Activated CD4-positive, alpha-beta T cell treated with anti-CD3 and anti-CD28 coated beads, Interleukin-2, amount 50 U/mL, for 16 hours (primary cell): Measurements from ENCODE around the gene TSSC4.

Source experiments
- DNase-seq: peaks from one replicate; pipeline ENCODE4 v3.0.0-alpha.2; 2020

Gene TSSC4

DNA sequence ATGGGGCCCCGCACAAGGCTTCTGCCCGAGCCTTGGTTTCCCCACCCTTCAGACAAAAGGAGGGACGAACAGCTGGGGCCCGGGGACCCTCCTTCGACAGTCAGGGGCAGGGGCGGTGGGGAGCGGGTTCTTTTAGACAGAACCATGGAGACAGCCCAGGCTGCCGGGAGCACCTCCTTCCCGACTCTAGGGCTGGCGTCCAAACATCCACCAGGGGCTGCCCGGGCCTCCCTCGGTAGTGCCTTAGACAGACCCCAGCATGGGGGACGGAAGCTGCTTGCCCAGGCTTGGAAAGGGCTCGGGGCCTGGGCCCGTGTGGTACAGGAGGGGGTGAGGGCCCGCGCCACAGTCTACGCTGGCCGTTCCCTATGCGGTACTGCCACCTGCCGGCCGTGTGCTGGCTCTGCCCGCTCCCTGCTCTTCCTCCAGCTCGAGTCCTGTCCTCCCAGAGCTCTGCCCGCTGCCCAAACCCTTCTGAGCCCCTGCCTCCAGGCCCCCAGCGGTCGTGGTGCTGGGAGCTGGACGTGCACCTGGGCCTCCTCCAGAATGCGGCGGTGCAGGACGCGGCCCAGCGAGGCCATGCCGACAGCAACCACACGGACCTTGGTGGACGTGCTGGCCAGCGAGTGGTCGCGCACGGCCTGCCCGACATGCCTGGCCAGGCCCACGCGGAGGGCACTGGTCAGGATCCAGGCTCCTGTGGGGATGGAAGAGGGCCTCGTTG lies 20.1 kb downstream of the TSSC4 start:
- DNase-seq = peak; percentile 66

DNA sequence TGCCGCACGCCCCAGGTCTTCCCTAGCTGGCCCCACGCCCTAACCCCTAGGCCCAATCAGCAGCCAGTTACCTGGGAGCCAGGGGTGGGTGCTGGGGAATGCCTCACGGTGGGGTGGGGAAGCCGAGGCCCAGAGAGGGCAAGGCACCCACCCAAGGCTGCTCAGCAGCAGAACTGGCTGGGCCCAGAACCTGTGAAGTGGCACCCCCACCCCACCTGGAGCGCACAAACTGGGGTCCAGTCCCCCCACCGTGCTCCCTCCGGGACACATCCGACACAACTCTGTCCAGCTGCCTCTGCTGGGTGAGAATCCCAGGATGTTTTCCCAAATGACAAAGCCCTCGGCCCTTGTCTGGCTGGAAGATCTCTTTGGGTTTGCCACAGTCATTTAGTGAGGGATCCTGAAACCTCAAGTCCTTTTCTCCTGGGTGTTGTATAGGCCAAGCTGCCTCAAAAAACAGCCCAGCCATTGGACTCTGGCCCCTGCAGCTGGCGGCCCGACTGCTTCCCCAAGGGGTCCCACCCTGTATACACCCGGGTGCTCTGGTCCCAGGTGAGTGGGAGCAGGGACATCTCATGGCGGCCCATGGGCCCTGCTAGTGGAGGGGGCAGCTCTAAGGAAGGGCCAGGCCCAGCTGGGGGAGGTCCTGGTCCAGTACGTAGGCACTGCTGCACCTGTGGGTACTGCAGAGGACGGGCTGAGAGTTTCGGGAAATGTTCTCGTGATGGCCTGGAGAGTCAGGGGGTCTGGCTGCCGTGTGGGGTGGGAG lies 20.9 kb downstream of the TSSC4 start:
- no peak for DNase-seq

DNA sequence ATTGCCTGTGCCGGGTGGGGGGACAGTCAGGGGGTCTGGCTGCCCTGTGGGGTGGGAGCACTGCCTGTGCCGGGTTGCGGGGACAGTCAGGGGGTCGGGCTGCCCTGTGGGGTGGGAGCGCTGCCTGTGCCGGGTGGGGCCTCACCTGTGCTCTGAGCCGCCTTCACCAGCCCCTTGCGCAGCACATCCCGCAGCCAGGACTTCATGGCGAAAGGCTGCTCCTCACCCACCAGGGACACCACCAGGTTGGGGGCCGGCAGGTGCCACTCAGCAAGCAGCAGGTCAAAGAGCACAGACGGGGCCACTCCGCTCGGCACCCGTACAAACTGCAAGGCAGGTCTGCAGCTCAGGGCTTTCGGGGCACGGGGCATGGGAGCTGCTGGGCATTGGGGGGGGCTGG lies 21.4 kb downstream of the TSSC4 start:
- DNase-seq = no peak

DNA sequence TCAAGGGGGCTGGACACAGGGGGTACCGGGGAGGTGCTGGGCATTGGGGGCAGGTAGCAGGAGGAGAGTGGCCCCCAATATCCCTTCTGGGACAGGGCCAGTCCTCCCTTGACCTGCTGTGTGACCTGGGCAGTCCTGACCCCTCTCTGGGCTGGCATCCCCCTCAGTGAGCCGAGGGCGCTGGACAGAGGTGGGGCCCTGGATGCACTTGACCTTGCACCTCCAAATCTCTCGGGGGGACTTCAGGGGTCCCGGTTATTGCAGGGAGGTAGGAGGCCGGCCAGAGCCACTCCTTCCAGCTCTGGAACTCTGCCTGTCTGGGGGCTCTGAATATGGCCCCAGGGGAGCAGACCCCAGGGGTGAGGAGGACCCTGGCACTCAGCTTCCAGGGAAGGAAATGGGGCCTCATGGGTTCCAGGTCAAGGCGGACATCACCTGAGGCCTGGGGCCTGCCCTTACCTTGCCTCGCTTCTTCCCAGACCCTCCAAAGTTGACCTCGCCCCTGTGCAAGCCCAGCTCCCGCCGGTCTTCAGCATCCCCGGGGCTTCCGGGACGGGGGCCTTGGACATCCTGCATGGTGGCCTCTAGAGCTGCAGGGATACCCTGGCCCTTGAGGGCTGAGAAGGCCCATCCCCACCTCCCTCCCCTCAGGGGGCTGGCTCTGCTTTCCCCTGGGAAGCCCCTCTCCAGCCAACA lies 22.1 kb downstream of the TSSC4 start:
- no peak for DNase-seq

DNA sequence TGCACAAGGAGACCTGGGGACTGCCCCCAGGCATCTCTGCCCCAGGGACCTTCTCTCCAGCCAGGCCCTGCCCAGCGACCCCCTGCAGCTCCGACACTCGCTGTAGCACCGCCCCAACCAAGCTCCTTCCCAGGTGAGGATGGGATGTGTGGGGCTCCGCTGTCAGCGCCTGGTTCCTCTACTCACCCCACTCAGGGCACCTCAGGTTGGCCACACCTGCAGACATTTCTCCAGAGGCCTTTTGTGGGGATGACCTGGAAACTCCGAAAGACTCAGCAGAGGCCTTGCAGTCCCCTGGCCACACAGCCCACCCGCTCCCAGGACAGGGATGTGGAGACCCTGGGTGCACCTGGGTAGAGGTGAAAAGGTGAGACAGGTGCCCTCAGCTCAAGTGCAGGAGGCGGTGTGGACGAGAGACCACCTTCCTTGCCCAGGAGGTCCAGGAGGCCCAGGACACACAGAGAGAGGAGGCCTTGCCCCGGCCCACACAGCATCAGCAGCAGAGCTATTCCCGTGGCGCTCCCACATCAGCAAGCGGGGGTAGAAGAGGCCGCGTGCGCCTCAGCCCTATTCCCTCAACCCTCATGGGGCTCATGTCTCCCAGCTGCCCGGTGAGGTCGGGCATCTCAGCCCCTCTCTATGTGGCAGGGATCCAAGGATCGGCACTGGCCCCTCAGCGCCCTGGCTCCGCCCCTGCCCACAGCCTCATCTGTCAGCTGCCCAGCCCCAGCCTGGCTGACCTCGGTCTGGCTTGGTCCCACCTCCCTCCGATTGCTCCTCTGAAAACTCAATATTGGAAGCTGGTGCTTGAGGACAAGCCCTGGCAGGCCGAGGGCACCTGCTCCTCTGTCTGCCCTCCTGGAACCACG lies 22.8 kb downstream of the TSSC4 start:
- no peak for DNase-seq

DNA sequence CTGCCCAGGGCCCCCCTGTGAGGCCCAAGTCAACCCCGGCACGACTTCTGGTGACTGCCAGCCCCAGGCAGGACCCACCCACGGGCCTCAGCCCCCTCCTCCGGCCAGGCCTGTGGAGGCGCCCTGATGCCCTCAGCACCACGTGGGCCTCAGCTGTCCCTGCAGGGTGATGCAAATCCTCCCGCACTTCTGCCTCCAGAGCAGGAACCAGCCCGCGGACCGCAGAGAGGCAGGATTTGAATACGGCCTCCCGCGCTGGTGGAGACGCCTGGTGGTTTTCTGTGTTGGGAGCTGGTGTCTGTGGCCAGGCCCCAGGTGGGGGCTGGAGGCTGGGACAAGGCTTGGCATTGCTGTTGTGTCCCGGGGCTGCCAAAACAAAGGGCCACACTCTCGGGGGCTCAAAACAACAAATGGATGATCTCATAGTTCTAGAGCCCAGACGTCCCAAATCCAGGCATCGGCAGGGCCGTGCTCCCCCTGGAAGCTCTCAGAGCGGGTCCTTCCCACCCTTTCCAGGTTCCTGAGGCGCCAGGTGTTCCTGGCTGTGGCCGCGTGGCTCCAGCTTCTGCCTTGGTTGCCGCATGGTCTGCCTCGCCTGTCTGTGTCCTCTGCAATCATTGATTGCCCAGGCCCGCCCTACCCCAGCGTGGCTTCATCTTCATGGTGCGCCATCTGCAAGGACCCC lies 24.4 kb downstream of the TSSC4 start:
- no peak for DNase-seq

DNA sequence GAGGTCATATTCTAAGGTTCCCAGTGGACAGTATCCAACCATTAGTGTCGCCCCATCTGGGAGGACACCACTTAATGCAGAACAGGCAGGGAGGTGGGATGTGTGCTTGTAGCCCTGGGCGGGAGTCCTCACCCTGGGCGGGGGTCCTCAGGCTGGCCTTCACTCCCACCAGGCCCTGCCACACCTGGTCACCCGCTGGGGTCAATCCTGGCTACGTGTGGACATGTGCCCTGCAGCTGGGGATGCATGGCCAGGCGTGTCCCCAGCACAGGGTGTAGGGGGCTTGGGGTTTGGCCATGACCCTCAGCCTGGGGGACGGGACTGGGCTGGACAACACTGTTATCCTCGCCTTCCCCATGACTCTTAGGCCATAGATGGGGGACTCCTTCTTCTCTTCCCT lies 25.0 kb downstream of the TSSC4 start:
- no peak for DNase-seq

DNA sequence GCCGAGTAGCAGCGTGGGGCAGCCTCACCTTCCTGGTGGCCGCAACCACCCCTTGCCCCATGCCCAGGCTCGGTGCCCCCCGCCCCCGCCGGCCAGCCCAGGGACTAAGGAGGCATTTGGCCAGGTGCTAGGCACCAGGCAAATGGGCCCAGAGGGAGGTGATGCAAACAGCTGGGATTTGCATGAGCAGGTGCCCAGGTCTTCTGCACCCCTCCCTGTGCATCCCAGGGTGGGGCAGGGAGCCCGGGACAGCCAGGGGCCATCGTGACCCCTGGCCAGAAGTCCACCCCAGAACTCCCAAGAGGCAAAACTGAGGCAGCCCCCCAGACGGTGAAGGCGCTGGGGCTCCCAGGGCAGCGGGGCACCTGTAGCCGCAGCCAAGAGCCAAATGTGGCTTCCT lies 25.7 kb downstream of the TSSC4 start:
- no peak for DNase-seq

DNA sequence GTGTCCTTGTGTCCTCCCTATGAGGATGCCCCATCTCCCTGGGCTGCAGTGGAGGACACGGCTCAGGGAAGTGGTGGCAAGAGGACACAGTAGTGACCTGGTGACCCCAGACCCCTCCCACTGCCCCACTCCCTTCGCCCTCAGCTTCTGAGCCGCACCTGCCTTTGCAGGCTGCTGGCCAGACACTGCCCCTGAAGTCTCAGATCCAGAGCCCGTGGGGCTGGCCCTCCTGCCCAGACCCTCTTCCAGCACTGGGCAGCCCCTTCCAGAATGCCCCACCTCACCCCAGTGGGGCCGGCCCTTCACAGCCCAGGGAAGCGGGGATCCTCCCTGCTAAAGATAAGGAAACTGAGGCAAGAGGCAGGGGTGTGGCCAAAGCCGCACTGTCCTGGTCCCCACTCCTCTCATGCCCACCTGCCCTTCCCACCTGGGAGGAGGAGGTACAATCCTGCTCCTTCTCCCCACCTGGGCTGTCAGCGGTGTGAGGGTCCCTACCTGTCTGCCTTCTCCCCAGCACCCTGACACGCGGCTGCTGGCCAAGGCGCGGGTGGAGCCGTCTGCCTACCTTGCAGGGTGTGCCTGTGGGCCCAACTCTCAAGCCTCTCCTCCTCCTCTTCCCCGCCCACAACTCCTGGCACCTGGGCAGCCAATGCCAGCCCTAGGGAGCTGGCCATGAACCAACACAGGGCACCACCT lies 26.4 kb downstream of the TSSC4 start:
- no peak for DNase-seq

DNA sequence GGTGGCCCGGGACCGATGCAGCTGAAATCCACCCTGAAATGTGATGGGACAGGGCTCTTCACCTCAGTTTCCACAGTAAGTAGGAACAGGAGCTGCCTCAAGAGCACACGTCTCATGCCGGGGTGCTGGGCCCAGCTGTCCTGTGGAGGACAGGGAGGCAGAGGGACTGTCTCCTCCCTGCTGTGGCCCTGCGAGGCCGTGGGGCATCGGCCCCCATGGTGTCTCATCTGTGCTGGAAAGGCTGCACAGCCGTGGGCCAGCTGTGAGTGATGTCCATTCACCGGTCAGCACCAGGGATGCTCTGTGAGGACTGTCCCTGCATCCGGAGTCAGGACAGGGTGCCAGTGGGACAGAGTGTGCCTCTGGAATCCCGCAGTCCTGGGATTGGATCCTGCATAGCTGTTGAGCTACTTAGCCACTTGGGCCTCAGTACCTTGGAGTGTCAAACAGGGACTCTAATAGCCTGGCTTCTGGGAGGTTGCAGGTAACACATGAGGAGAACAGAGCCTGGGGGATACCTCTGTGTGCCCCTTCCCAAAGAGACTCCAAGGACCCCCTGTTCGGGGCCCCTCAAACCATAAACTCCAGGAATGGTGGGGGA lies 27.3 kb downstream of the TSSC4 start:
- DNase-seq = no peak

DNA sequence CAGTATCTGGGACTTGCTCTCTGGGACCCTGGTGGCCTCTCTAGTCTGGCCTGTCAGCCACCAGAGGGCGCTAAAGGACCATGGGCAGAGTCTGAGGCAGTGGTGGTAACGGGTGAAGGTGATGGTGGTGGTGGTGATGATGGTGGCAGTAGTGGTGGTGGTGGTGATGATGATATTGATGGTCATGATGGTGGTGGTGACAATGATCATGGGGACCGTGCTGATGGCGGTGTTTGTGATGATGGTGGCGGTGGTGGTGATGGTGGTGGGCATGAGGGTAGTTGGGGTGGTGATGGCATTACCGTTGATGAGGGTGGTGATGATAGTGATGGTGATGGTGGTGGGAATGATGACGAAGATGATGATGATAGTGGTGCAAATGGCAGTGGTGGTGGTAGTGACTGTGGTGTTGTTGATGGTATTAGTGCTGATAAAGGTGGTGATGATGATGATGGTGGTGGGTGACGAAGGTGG lies 27.8 kb downstream of the TSSC4 start:
- peak; percentile 71 for DNase-seq

DNA sequence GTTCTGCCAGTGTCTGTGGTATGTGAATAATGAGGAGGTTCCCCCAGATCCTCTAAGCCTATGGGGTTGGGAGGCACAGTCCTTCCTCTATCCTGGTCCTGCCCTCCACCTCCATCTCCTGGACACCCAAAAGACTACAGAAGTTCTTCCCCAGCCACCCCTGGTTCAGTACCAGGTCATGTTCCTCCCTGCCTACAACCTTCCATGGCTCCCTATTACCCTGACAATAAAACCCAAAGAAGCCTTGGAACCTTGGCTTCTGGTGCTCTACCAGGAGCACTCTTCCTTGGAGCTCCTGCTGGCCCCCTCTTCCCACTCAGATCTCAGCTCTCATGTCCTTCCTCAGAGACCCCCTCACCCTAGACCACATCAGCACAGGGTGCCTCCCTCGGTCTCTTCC lies 30.8 kb downstream of the TSSC4 start:
- DNase-seq = no peak

DNA sequence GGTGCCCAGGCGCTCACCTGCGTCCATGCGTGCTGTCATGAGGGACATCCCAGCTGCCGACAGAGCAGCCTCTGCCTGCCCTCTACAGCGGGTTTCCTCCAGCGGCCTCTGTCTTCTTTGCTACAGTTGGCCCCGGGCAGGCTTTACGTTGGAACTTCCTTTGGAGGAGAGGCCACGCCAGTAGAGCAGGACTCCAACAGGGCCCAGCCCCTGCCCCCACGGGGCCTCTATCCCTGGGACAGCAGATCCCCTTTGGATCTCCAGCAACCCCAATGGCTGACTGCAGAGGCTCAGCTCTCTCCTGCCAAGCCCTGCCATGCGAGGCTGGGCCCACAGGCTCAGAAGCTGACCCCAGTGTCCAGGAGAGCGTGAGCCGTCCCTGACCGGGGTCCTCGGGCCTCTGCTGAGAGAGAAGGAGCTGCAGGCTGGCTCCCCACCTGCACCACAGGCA lies 31.6 kb downstream of the TSSC4 start:
- DNase-seq = no peak

DNA sequence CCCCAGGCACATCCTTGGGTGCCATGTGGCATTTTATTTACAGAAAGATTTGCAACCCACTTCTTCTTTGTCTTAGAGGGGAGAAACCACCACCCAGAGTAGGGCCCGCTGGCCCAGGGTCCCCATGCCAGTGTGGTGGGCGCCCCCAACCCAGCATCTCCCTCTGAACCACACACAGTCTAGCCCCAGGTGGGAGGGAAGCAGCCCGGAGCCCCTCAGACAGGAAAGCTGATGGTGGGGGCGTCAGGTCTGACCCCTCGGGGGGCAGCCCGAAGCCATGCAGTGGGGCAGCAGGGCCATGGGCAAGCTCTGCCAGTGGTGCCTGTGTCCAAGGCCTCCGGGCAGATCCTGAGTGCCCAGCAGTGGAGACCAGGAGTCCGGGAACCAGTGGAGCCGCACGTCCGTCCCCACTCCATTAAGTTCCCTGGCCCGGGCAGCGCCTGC lies 32.1 kb downstream of the TSSC4 start:
- DNase-seq = no peak

DNA sequence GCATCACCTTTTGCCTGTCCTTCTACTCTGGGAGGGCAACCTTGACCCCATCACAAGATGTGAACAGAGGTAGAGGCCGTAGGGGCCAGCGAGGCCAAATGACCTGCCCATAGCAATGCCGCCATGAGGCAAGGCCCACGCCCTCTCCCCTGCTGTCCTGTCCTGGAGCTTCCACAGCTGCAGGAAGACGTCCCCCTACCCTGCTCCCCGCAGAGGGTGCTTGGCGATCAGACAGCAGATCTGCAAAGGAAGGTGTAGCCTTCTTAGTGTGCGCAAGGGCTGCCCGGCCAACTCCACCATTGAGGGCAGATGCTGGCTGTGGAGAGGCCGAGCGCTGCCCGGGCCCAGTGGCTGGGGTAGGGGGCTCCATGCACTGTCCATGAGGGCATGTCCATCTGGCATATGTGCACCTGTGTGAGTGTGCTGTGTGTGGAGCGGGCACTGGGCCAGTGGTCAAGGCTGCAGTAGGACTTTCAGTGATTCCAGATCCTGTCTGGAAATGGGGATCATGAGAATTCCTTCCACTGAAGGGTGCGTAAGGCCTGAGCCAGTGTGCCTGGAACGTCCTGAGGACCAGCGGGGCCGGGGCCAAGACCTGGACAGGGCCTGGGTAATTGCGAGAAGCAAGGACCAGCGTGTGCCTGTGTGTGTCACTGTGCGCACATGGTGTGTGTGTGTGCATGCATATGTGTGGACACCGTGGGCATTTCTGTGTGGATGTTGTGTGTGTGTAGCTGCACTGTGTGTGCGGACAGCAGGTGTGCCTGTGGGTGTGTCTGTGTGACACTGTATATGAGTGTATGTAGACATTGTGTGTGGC lies 32.8 kb downstream of the TSSC4 start:
- no peak for DNase-seq

DNA sequence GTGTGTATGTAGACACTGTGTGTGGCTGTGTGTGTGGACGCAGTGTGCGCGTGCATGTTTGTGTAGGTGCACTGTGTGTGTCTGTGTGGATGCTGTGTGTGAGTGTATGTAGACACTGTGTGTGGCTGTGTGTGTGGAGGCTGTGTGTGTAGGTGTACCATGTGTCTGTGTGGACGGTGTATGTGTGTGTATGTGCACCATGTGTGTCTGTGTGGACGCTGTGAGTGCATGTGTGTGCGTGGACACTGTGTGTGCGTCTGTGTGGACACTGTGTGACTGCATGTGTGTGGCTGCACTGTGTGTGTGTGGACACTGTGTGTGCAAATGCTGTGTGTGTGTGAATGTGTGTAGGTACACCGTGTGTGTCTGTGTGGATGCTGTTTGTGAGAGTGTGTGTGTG lies 33.5 kb downstream of the TSSC4 start:
- no peak for DNase-seq

DNA sequence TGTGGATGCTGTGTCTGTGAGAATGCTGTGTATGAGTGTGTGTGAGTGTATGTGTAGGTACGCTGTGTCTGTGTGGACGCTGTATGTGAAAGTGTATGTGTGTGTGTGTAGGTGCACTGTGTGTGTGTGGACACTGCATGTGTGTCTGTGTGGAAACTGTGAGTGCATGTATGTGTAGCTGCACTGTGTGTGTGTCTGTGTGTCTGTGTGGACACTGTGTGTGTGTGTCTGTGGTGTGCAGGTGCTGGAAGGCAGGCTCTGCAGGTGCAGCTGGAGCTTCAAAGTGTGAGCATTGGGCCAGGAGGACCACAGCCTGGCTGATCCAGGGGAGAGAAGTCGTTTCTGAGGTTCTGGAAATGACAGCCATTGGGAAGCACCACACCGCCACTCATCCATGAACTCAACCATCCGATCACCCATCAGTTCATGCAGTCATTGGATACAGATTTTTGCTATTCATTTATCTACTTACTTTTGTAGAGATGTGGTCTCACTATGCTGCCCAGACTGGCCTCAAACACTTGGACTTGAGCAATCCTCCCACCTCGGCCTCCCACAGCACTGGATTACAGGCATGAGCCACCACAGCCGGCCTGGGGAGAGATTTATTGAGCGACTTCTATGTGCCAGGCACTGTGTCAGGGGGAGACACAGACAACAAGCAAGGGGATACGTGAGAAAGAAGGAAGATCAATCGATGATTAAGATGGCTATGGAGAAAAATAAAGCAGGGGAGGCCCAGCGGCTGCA lies 34.1 kb downstream of the TSSC4 start:
- no peak for DNase-seq

DNA sequence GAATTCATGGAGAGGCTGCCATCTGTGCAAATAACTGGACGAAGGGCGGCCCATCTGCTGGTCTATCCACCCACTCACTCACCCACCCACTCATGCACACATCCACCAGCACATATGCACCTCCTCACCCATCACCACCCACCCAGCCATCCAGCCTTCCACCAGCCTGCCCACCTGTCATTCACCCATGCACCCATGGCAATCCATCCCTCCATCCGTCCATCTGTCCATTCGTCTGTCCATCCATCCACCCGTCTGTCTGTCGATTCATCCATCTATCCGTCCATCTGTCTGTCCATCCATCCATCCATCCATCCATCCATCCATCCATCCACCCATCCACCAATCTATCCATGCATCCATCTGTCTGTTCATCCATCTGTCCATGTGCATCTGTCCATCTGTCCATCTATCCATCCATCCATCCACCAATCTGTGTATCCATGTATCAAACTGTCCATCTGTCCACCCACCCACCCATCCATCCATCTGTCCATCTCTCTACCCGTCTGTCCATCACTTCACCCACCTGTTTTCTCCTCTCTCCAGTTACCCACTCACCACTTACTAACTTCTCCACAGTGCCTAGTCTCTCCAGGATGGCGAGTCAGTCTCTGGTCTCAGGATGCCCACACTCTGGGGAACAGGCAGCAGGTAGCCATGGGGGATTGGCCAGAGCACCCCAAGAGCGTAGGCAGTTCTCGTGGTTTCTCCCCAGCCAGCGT lies 34.9 kb downstream of the TSSC4 start:
- DNase-seq = no peak
